NCI-H2171 (cell line): ENCODE data around the gene ARF4.
"Not testable (repeated sequence)": the region's sequence is repeated elsewhere in the genome, so short reads cannot be mapped to it uniquely, and the experiment has no call there.

Experiments used
- DNase-seq: peaks from one replicate; lab custom pipeline; 2025; lab: John Stamatoyannopoulos, UW

ARF4 gene

GRCh38 chr3:57597127-57597923, at the start of gene ARF4:
Gene ARF4 (minus strand): TSS chr3:57597344. CDS start chr3:57597140, 204 bp downstream.
- DNase-seq = peak; percentile 86

DNA sequence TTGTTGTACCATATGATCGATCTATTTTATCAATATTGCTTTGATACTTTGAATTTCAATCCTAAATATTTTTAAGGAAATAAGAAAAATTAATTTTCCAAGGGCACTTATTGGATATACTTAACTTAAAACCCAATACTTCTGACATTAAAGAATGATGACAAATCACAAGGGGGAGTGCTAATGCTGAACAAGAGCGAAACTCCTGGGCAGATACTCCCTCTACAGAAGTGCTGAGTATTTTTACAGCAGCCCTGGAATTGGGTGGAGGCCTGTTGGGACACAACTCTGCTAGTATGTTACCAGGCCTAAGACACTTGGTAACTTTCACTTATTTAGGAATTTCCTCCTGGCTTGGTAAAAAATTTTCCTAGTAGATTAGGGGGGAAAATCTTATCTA, 49.6 kb upstream of the ARF4 start:
- DNase-seq = no peak

GRCh38 chr3:57644740-57645139, 47.6 kb upstream of the ARF4 start:
- DNase-seq = no peak

- DNase-seq = no peak
These were observed 40.2 kb upstream of the ARF4 start for GRCh38 chr3:57637391-57637790.

- DNase-seq = not testable (repeated sequence)
These were observed 37.1 kb upstream of the ARF4 start for GRCh38 chr3:57634259-57634658.

DNA sequence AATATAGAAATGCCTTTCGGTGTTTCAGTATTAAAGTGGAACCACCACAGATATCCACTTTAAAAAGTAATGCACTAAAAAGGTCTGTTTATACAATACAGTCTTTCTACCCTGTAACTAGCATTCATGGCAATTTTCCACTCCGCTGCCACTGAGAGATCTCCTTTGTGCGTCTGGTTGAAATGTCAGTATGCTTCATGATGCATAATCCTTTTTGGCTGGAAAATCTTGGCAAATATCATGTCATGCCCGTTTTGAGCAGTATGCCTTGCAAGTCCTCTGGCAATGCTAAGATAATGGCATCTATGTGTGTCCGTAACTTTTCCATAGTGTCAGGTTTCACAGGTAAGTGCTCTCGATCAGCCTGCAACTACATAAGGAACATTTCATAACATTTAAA, 30.8 kb upstream of the ARF4 start:
- DNase-seq = no peak

- DNase-seq = no peak
These were observed 27.7 kb upstream of the ARF4 start for GRCh38 chr3:57624801-57625200.

DNA sequence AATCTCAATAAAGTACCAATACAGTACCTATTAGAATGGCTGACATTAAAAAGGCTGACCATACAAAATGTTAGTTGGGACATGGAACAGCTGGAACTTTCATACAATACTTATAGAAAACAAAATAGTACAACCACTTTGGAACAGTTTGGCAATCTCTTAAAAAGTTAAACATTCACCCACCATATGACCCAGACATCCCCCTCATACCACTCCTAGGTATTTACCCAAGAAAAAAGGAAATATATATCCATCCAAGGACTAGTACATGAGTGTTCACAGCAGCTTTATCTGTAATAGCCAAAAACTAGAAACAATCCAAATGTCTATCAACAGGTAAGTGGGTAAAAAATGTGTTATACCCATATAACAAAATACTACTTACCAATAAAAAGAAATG, 25.2 kb upstream of the ARF4 start:
- DNase-seq = no peak

DNA sequence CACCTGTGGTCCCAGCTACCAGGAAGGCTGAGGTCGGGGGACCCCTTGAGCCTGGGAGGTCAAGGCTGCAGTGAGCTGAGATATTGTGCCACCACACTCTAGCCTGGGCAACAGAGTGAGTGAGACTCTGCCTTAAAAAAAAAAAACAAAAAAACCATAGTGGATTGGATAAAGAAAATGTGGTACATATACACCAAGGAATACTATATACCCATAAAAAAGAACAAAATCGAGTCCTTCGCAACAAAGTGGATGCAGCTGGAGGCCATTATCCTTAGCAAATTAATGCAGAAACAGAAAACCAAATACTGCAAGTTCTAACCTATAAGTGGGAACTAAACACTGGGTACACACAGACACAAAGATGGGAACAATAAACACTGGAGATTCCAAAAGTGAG, 20.6 kb upstream of the ARF4 start:
- DNase-seq = no peak

DNA sequence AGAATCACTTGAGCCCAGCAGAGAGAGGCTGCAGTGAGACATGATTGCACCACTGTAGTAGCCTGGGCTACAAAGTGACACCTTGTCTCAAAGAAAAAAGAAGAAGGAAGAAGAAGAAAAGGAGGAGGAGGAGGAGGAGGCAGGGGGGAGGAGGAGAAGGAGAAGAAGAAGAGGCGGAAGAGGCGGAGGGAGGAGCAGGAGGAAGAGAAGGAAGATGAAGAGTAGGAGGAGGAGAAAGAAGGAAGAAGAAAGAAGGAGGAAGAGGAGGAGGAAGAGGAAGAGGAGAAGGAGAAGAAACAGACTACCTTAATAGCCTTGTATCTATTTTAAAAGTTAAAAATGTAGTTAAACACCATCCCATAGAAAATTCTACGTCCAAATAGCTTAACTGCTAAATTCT, 19.1 kb upstream of the ARF4 start:
- DNase-seq = no peak

GRCh38 chr3:57611870-57612269, 14.7 kb upstream of the ARF4 start:
- DNase-seq = not testable (repeated sequence)

DNA sequence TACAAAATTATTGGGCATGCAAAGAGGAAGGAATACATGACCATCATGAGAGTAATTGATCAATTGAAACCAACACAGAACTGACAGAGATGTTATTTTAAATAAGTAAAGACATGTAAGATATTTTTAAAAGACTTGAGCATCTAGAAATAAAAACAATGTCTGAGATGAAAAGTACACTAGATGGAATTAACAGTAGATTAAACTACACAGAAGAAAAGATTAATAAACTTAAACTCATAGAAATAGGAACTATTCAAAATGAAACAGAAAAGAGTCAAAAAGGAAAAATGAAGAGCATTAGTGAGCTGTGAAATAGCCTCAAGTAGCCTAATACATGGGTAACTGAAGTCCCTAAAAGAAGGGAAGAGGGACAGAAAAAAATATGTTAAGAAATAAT, 8.5 kb upstream of the ARF4 start:
- DNase-seq = no peak

DNA sequence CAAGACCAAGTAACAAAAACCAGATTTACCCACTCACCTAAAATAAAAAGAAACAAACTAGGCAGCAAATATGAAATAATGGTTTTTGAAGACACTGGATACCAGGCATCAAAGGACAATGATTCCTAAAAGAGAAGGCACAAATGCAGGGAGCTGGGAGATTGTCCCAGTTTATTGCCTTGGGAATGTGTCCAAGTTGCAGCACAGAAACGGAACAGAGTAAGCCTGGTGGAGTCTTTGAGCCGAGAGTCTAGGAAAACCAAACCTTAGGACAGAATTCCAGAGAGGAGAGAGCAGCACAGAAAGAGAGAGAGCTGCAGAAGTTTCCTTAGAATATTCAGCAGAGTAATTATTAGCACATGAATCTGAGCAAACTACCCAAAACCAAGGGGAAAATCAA, 7.8 kb upstream of the ARF4 start:
- no peak for DNase-seq

DNA sequence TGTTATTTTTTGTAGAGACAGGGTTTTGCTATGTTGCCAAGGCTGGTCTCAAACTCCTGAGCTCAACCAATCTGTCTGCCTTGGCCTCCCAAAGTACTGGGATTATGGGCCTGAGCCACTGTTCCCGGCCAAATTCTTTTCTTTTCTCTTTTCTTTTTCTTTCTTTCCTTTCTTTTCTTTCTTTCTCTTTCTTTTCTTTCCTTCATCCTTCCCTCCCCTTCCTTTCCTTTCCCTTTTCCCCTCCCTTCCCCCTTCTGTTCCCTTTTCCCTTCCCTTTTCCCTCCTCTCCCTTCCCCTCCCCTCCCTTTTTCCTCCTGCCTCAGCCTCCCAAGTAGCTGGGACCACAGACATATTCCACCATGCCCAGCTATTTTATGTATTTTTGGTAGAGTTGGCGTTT, 3.1 kb upstream of the ARF4 start:
- DNase-seq = no peak

- no peak for DNase-seq
These were observed 1.7 kb upstream of the ARF4 start for GRCh38 chr3:57598765-57599360.

GRCh38 chr3:57596495-57597126, 533 bp downstream of the ARF4 start:
- no peak for DNase-seq

- no peak for DNase-seq
These were observed 2.6 kb downstream of the ARF4 start for GRCh38 chr3:57594576-57594975.

GRCh38 chr3:57594144-57594543, 3.0 kb downstream of the ARF4 start:
- no peak for DNase-seq

DNA sequence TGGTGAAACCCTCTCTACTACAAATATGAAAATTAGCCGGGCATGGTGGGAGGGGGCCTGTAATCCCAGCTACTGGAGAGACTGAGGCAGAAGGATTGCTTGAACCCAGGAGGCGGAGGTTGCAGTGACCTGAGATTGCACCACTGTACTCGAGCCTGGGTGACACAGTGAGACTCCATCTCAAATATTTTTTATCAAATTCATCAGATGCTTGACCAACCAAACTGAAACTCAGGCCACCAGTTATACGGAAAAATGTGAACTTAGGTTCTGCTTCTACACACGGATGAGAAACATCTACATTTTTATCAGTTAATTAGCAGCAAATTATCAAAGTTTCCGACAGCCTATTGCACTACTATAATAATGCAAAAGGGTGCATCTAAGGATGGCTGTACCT, 4.8 kb downstream of the ARF4 start:
- no peak for DNase-seq

DNA sequence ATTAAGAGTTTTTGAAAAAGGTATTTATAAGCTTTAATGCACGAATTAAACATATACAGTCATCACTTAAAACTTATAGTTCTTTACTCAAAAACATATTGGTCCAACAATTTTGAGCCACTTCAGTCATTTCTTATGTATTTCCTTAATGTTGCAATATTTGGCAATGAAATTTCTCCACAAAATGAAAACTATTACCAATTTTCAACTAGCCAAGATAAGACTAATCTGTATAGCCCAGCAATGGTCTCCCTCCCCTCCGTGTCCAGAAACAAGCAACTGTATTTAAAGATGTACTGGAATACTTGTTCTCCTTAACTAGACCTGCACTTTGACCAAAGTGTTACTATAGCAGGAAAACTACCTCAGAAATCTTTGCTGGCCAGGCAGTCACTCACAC, 9.2 kb downstream of the ARF4 start:
- no peak for DNase-seq

DNA sequence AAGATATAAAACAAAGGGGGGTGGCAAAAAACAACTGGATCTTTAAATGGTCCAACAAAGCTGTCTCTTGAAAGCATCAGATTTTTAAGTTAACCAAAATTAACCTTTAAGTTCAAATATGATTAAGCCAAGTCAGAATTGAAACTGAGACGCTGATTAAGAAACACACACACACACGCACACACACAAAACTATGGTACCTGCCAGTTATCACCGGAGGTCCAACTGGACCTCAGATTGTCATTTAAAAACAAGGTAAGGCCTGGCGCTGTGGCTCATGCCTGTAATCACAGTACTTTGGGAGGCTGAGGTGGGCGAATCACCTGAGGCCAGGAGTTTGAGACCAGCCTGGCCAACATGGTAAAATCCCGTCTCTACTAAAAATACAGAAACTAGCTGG, 10.4 kb downstream of the ARF4 start:
- DNase-seq = no peak

DNA sequence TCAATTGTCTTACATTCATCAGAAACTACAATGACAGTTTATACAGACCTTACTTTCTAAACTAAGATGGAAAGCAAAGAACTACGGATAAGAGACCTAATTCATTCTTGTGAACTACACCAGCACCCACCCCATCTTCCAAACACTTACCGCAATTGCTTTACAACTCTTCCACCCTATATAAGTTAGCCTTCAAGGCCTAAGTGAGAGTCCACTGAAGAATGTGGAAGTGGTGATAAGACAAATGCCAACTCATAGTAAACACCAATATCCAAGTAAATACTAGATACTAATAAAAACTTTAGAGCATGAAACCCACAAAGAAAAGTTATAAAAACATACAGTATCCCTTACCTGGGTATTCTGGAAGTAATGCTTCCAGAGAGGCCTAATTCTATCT, 13.6 kb downstream of the ARF4 start:
- no peak for DNase-seq

DNA sequence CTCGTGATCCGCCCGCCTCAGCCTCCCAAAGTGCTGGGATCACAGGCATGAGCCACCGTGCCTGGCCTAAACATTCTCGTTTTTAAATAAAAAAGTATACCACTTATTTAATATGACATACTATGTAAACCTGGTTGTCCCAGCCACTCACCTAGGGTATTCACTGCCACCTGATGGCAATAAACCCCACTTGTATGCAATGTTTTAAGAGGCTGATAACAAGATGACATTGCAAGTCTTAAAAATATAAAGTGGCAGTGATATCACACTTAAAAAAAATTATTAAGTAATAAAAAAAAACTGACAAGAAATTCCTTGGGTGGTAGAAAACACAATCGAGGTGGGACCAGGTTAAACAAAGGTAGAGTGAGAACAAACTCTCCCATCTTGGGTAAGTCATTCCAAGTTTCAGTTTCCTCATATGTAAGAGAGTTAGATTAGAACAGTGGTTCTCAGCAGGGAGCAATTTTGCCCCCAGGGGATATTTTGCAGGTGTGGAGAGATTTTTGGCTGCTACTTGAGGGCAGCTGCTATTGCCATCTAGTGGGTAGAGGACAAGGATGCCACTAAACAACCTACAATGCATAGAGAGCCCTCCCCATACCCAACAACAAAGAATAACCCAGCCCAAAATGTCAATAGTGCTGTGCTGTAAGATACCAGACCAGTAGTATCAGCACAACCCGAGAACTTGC, 14.5 kb downstream of the ARF4 start:
- DNase-seq = no peak
